ENCODE results near the gene ERG. TPM values are rescaled to one million over a fixed set of nuclear protein-coding genes. Genes with fewer than 3 reads are reported as not detected.

Gene ERG
- total RNA-seq, 1 experiment from 2014 or later = not detected

GRCh38 chr21:38479641-38480525, 18.4 kb downstream of the ERG start:
- no peak for DNase-seq

GRCh38 chr21:38478782-38479181, 19.5 kb downstream of the ERG start:
- H3K36me3 Mint-ChIP-seq (ENCODE audit: insufficient read depth, unreplicated experiment) = no peaks in the 10 kb centered on the region

More at GRCh38 chr21:38479641-38480525, 18.4 kb downstream of the ERG start:
- Mint-ChIP-seq H3K27me3 (ENCODE audit: unreplicated experiment) (peaks cover 62% of the 10 kb centered on the region), H3K4me3 (ENCODE audit: low read depth, unreplicated experiment) (no peak overlapping the region), H3K9me3 (ENCODE audit: low read depth, unreplicated experiment) (no peaks in the 10 kb centered on the region), H3K27ac (ENCODE audit: unreplicated experiment) (no peak overlapping the region), H3K4me1 (ENCODE audit: low read depth, unreplicated experiment) (no peaks in the 10 kb centered on the region), H3K36me3 (ENCODE audit: insufficient read depth, unreplicated experiment) (no peaks in the 10 kb centered on the region)
- intact Hi-C loops (cut with micrococcal nuclease; ENCODE audit: unreplicated experiment) = no loop called here
- CTCF ChIA-PET = no interaction called here
- no TSS peak for BruUV-seq (replicated peaks)
- no peak for TF ChIP-seq CTCF (IDR thresholded peaks at IDR 0.05; ENCODE audit: unreplicated experiment)

GRCh38 chr21:38477226-38477625, 21.1 kb downstream of the ERG start:
- BruUV-seq (replicated peaks) = no TSS peak
- H3K27ac Mint-ChIP-seq (ENCODE audit: unreplicated experiment) = no peak overlapping the region

More at GRCh38 chr21:38478782-38479181, 19.5 kb downstream of the ERG start:
- TF ChIP-seq CTCF (IDR thresholded peaks at IDR 0.05; ENCODE audit: unreplicated experiment) = no peak
- no peaks in the 10 kb centered on the region for H3K9me3 Mint-ChIP-seq (ENCODE audit: low read depth, unreplicated experiment)
- intact Hi-C loops (cut with micrococcal nuclease; ENCODE audit: unreplicated experiment) = no loop called here
- no peak overlapping the region for H3K27ac Mint-ChIP-seq (ENCODE audit: unreplicated experiment)
- no TSS peak for BruUV-seq (replicated peaks)
- CTCF ChIA-PET = no interaction called here
- peaks cover 73% of the 10 kb centered on the region for H3K27me3 Mint-ChIP-seq (ENCODE audit: unreplicated experiment)
- no peak overlapping the region for H3K4me3 Mint-ChIP-seq (ENCODE audit: low read depth, unreplicated experiment)
- DNase-seq = no peak
- H3K4me1 Mint-ChIP-seq (ENCODE audit: low read depth, unreplicated experiment) = no peaks in the 10 kb centered on the region

GRCh38 chr21:38476385-38476784, 21.9 kb downstream of the ERG start:
- H3K4me3 Mint-ChIP-seq (ENCODE audit: low read depth, unreplicated experiment) = no peak overlapping the region
- DNase-seq = no peak
- intact Hi-C loops (cut with micrococcal nuclease; ENCODE audit: unreplicated experiment) = no loop called here
- BruUV-seq (replicated peaks) = no TSS peak
- H3K4me1 Mint-ChIP-seq (ENCODE audit: low read depth, unreplicated experiment) = no peaks in the 10 kb centered on the region
- no peaks in the 10 kb centered on the region for H3K9me3 Mint-ChIP-seq (ENCODE audit: low read depth, unreplicated experiment)
- H3K36me3 Mint-ChIP-seq (ENCODE audit: insufficient read depth, unreplicated experiment) = no peaks in the 10 kb centered on the region
- H3K27ac Mint-ChIP-seq (ENCODE audit: unreplicated experiment) = no peak overlapping the region
- peaks cover 77% of the 10 kb centered on the region for H3K27me3 Mint-ChIP-seq (ENCODE audit: unreplicated experiment)
- no peak for TF ChIP-seq CTCF (IDR thresholded peaks at IDR 0.05; ENCODE audit: unreplicated experiment)
- CTCF ChIA-PET = no interaction called here

More at GRCh38 chr21:38477226-38477625, 21.1 kb downstream of the ERG start:
- no peak for TF ChIP-seq CTCF (IDR thresholded peaks at IDR 0.05; ENCODE audit: unreplicated experiment)
- Mint-ChIP-seq H3K4me3 (ENCODE audit: low read depth, unreplicated experiment) (no peak overlapping the region), H3K4me1 (ENCODE audit: low read depth, unreplicated experiment) (no peaks in the 10 kb centered on the region), H3K9me3 (ENCODE audit: low read depth, unreplicated experiment) (no peaks in the 10 kb centered on the region), H3K36me3 (ENCODE audit: insufficient read depth, unreplicated experiment) (no peaks in the 10 kb centered on the region), H3K27me3 (ENCODE audit: unreplicated experiment) (peaks cover 69% of the 10 kb centered on the region)
- DNase-seq = no peak
- CTCF ChIA-PET = no interaction called here
- intact Hi-C loops (cut with micrococcal nuclease; ENCODE audit: unreplicated experiment) = no loop called here

Measured in Calu3 (cell line).